Spleen (tissue), 7 donors: ENCODE data around the gene FAM177B.

ENCODE experiments used
- POLR2A ChIP-seq, 3 donors: fragments of 450-650 bp; IDR thresholded peaks; one replicate each; pipeline ENCODE4 v1.5.1; 2017; ENCODE audit warnings: antibody characterized with exemption in 3 of 3, mild to moderate bottlenecking in 1 of 3
- POLR2AphosphoS5 ChIP-seq, 3 donors: sonication (generic); formaldehyde crosslinking; IDR thresholded peaks; one replicate each; pipeline ENCODE4 v1.5.1; 2017; ENCODE audit warnings: antibody characterized with exemption in 3 of 3
- TF ChIP-seq, protein P1 (sequence below), 11 experiments: fragments of 200-600 bp in 7 of 11; fragments of 450-650 bp in 4 of 11; sonication (generic) in 4 of 11; IDR thresholded peaks in 8 of 11; conservative IDR thresholded peaks in 3 of 11; 1 replicate in 7 of 11; 2 replicates in 4 of 11; pipeline versions ENCODE4 v1.4.0 to v1.8.0; 2016 to 2021; ENCODE audit warnings: antibody characterized with exemption in 11 of 11, inconsistent platforms in 4 of 11, mild to moderate bottlenecking in 1 of 11
- donor health status: DM: no; HTN: no; CAD: no; lungs with moderate emphysema.
- donor health status: DM: no; HTN: no; CAD: no.
- donor health status: DM: no; HTN: no; CAD: no.

DNA sequence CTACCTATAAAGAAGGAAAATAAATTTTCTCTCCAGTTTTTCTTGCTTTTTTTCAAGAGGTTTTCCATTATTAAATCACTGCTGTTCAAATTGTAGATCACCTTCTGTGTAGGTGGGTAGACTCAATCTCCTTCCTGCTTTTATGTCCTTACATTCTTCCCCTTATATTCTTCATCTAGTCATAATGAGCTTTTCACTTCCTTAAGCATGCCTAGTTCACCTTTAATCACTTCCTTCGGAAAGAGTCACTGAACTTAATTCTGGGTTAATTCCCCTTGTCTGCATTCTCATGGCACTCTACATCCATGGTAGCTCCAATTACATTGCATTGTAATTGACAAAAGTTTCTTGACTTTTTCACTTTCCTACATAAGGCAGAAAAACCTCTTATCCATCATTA is 6.1 kb upstream of the FAM177B start:
- TF ChIP-seq, protein P1, sequence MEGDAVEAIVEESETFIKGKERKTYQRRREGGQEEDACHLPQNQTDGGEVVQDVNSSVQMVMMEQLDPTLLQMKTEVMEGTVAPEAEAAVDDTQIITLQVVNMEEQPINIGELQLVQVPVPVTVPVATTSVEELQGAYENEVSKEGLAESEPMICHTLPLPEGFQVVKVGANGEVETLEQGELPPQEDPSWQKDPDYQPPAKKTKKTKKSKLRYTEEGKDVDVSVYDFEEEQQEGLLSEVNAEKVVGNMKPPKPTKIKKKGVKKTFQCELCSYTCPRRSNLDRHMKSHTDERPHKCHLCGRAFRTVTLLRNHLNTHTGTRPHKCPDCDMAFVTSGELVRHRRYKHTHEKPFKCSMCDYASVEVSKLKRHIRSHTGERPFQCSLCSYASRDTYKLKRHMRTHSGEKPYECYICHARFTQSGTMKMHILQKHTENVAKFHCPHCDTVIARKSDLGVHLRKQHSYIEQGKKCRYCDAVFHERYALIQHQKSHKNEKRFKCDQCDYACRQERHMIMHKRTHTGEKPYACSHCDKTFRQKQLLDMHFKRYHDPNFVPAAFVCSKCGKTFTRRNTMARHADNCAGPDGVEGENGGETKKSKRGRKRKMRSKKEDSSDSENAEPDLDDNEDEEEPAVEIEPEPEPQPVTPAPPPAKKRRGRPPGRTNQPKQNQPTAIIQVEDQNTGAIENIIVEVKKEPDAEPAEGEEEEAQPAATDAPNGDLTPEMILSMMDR (IDR thresholded peaks at IDR 0.05 in 8 of 11, conservative IDR thresholded peaks at IDR 0.05 in 3 of 11) = no peak
- TF ChIP-seq POLR2A (IDR thresholded peaks at IDR 0.05) (no peak), POLR2AphosphoS5 (IDR thresholded peaks at IDR 0.05) (no peak)
